Activated naive CD4-positive, alpha-beta T cell treated with anti-CD3 and anti-CD28 coated beads, Interleukin-2, amount 50 U/mL, for 72 hours (primary cell): ENCODE measurements around the gene EXOC5. TPM values are rescaled to one million over a fixed set of nuclear protein-coding genes. Genes with fewer than 3 reads are reported as not detected.
"Not testable (repeated sequence)": the region's sequence is repeated elsewhere in the genome, so short reads cannot be mapped to it uniquely, and the experiment has no call there.

Experiments
- ATAC-seq, 2 donors: fragments of 150-1000 bp; cut with Tn5 transposase; 2 replicates each; pipeline ENCODE4 v1.10.0; 2021; ENCODE audit warnings: mild to moderate bottlenecking in 2 of 2, moderate library complexity in 2 of 2
- DNase-seq, 2 donors: peaks; one replicate each; pipeline ENCODE4 v3.0.0; 2021 to 2022; ENCODE audit warnings: low spot score in 2 of 2
- H3K27ac Mint-ChIP-seq, 2 donors: one replicate each; pipeline ENCODE4 v1.8.0; 2022; ENCODE audit warnings: mild to moderate bottlenecking in 2 of 2, mixed read lengths in 2 of 2
- H3K36me3 Mint-ChIP-seq, 2 donors: one replicate each; pipeline ENCODE4 v1.8.0; 2022; ENCODE audit warnings: mixed read lengths in 2 of 2
- H3K9me3 Mint-ChIP-seq, 2 donors: one replicate each; pipeline ENCODE4 v1.8.0; 2022; ENCODE audit warnings: mixed read lengths in 2 of 2
- total RNA-seq, 2 donors: library from RNA; stranded (reverse); gene quantifications; one replicate each; pipeline ENCODE4 v1.2.3, GENCODE V29; 2022

Gene EXOC5
- total RNA-seq, 2 donors from 2014 or later, result 71.2 to 80.4 TPM

- no peaks in the 10 kb centered on the region for H3K9me3 Mint-ChIP-seq
- ATAC-seq (no peak), DNase-seq (no peak)
- peak overlapping the region in 1 of 2 donors; percentile 44 for H3K27ac Mint-ChIP-seq
- H3K36me3 Mint-ChIP-seq, result peaks cover 12% of the 10 kb centered on the region in 2 donors
Measured at GRCh38 chr14:57209561-57209960, 59.1 kb downstream of the EXOC5 start.

GRCh38 chr14:57205938-57206337 lies 62.8 kb downstream of the EXOC5 start:
- ATAC-seq, result no peak
- no peak overlapping the region for H3K27ac Mint-ChIP-seq
- H3K9me3 Mint-ChIP-seq, result no peaks in the 10 kb centered on the region
- DNase-seq, result no peak
- peaks cover 6% of the 10 kb centered on the region in 2 donors for H3K36me3 Mint-ChIP-seq

- not testable (repeated sequence) for H3K36me3 Mint-ChIP-seq, DNase-seq, H3K27ac Mint-ChIP-seq
Measured at GRCh38 chr14:57202672-57203071, 66.0 kb downstream of the EXOC5 start.

GRCh38 chr14:57199921-57200320 lies 68.8 kb downstream of the EXOC5 start:
- ATAC-seq (no peak), DNase-seq (no peak)
- Mint-ChIP-seq H3K27ac (no peak overlapping the region), H3K9me3 (no peaks in the 10 kb centered on the region), H3K36me3 (no peaks in the 10 kb centered on the region)

More at GRCh38 chr14:57202672-57203071, 66.0 kb downstream of the EXOC5 start:
- H3K9me3 Mint-ChIP-seq, result not testable (repeated sequence)
- peak in 1 of 2 donors; percentile 35 for ATAC-seq

GRCh38 chr14:57189070-57189469 lies 79.6 kb downstream of the EXOC5 start:
- DNase-seq, result no peak
- ATAC-seq, result no peak
- Mint-ChIP-seq H3K27ac (no peak overlapping the region), H3K36me3 (no peaks in the 10 kb centered on the region), H3K9me3 (peaks cover 0 to 6% of the 10 kb centered on the region in 2 donors)

GRCh38 chr14:57182760-57183503 lies 85.8 kb downstream of the EXOC5 start:
- H3K9me3 Mint-ChIP-seq, result no peaks in the 10 kb centered on the region
- ATAC-seq, result no peak
- H3K27ac Mint-ChIP-seq, result no peak overlapping the region
- no peaks in the 10 kb centered on the region for H3K36me3 Mint-ChIP-seq
- DNase-seq, result no peak

GRCh38 chr14:57179273-57179672 lies 89.4 kb downstream of the EXOC5 start:
- Mint-ChIP-seq H3K27ac (no peak overlapping the region), H3K36me3 (no peaks in the 10 kb centered on the region), H3K9me3 (no peaks in the 10 kb centered on the region)
- DNase-seq, result no peak
- no peak for ATAC-seq

- ATAC-seq (no peak), DNase-seq (no peak)
- Mint-ChIP-seq H3K36me3 (no peaks in the 10 kb centered on the region), H3K27ac (no peak overlapping the region), H3K9me3 (no peaks in the 10 kb centered on the region)
Measured at GRCh38 chr14:57174466-57174865, 94.2 kb downstream of the EXOC5 start.

- Mint-ChIP-seq H3K9me3 (no peaks in the 10 kb centered on the region), H3K36me3 (no peaks in the 10 kb centered on the region), H3K27ac (no peak overlapping the region)
- ATAC-seq, result no peak
- DNase-seq, result no peak
Measured at GRCh38 chr14:57171903-57172302, 96.8 kb downstream of the EXOC5 start.

- Mint-ChIP-seq H3K9me3 (no peaks in the 10 kb centered on the region), H3K27ac (no peak overlapping the region), H3K36me3 (no peaks in the 10 kb centered on the region)
- DNase-seq (no peak), ATAC-seq (no peak)
Measured at GRCh38 chr14:57171363-57171762, 97.3 kb downstream of the EXOC5 start.

- Mint-ChIP-seq H3K9me3 (no peaks in the 10 kb centered on the region), H3K27ac (no peak overlapping the region), H3K36me3 (no peaks in the 10 kb centered on the region)
- ATAC-seq (no peak), DNase-seq (no peak)
Measured at GRCh38 chr14:57169901-57170300, 98.8 kb downstream of the EXOC5 start.

- ATAC-seq, result no peak
- Mint-ChIP-seq H3K27ac (no peak overlapping the region), H3K9me3 (no peaks in the 10 kb centered on the region)
Measured at GRCh38 chr14:57168138-57168679, 100.5 kb downstream of the EXOC5 start.

GRCh38 chr14:57161583-57162234 lies 107.0 kb downstream of the EXOC5 start:
- H3K27ac Mint-ChIP-seq, result no peak overlapping the region
- no peaks in the 10 kb centered on the region for H3K36me3 Mint-ChIP-seq
- DNase-seq, result no peak
- no peak for ATAC-seq
- no peaks in the 10 kb centered on the region for H3K9me3 Mint-ChIP-seq

More at GRCh38 chr14:57168138-57168679, 100.5 kb downstream of the EXOC5 start:
- no peak for DNase-seq
- H3K36me3 Mint-ChIP-seq, result no peaks in the 10 kb centered on the region

GRCh38 chr14:57160333-57160732 lies 108.4 kb downstream of the EXOC5 start:
- Mint-ChIP-seq H3K27ac (no peak overlapping the region), H3K36me3 (no peaks in the 10 kb centered on the region), H3K9me3 (no peaks in the 10 kb centered on the region)
- no peak for ATAC-seq
- DNase-seq, result no peak

GRCh38 chr14:57153286-57153685 lies 115.4 kb downstream of the EXOC5 start:
- DNase-seq (no peak), ATAC-seq (no peak)
- H3K27ac Mint-ChIP-seq, result no peak overlapping the region
- H3K9me3 Mint-ChIP-seq, result no peaks in the 10 kb centered on the region
- H3K36me3 Mint-ChIP-seq, result no peaks in the 10 kb centered on the region
